Breast epithelium (tissue), 3 donors: Measurements from ENCODE around the gene MESD.

Experiments
- POLR2A ChIP-seq: fragments of 450-650 bp; IDR thresholded peaks from one replicate; pipeline ENCODE4 v1.6.1; 2016; ENCODE audit warnings: antibody characterized with exemption, mild to moderate bottlenecking, moderate library complexity
- TF ChIP-seq, protein P1 (sequence below), 3 donors: fragments of 450-650 bp; IDR thresholded peaks; one replicate each; pipeline ENCODE4 v1.5.1; 2016 to 2017; ENCODE audit warnings: antibody characterized with exemption in 3 of 3, mild to moderate bottlenecking in 3 of 3, moderate library complexity in 3 of 3

DNA sequence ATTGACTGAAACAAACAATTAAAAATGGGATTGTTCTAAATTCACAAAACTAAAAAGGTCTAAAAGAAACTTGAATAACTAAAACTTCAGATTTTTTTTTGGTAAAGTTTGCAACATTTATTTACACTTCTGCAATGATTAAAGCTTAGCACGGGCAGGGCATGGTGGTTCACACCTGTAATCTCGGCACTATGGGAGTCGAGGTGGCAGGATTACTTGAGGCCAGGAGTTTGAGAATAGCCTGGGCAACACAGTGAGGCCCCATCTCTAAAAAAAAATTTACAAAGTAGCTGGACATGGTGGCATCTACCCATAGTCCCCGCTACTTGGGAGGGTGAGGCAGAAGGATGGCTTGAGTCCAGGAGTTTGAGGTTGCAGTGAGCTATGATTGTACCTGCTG, 42.7 kb upstream of the MESD start:
- TF ChIP-seq, protein P1, sequence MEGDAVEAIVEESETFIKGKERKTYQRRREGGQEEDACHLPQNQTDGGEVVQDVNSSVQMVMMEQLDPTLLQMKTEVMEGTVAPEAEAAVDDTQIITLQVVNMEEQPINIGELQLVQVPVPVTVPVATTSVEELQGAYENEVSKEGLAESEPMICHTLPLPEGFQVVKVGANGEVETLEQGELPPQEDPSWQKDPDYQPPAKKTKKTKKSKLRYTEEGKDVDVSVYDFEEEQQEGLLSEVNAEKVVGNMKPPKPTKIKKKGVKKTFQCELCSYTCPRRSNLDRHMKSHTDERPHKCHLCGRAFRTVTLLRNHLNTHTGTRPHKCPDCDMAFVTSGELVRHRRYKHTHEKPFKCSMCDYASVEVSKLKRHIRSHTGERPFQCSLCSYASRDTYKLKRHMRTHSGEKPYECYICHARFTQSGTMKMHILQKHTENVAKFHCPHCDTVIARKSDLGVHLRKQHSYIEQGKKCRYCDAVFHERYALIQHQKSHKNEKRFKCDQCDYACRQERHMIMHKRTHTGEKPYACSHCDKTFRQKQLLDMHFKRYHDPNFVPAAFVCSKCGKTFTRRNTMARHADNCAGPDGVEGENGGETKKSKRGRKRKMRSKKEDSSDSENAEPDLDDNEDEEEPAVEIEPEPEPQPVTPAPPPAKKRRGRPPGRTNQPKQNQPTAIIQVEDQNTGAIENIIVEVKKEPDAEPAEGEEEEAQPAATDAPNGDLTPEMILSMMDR (IDR thresholded peaks at IDR 0.05): no peak
- TF ChIP-seq POLR2A: no peak
